ENCODE measurements around the gene RDX. TPM values are rescaled to one million over a fixed set of nuclear protein-coding genes. Genes with fewer than 3 reads are reported as not detected.

The RDX gene
- polyA plus RNA-seq, 4 donors: 120 to 177 (median 152) TPM

GRCh38 chr11:110176366-110177085, 119.9 kb downstream of the RDX start:
- DNase-seq (ENCODE audit: low read depth in 4 of 4, low spot score in 3 of 4): no peak

- no peak for DNase-seq (ENCODE audit: low read depth in 4 of 4, low spot score in 3 of 4)
Measured at GRCh38 chr11:110174645-110175310, 121.6 kb downstream of the RDX start.

GRCh38 chr11:110173811-110174644, 122.4 kb downstream of the RDX start:
- peak; percentile 41 to 65 (median 50) for DNase-seq (ENCODE audit: low read depth in 4 of 4, low spot score in 3 of 4)

GRCh38 chr11:110172468-110173065, 123.8 kb downstream of the RDX start:
- DNase-seq (ENCODE audit: low read depth in 4 of 4, low spot score in 3 of 4): no peak

- DNase-seq (ENCODE audit: low read depth in 4 of 4, low spot score in 3 of 4): no peak
Measured at GRCh38 chr11:110169738-110170137, 126.7 kb downstream of the RDX start.

- no peak for DNase-seq (ENCODE audit: low read depth in 4 of 4, low spot score in 3 of 4)
Measured at GRCh38 chr11:110168033-110168803, 128.2 kb downstream of the RDX start.

- no peak for DNase-seq (ENCODE audit: low read depth in 4 of 4, low spot score in 3 of 4)
Measured at GRCh38 chr11:110165039-110165925, 131.1 kb downstream of the RDX start.

GRCh38 chr11:110162216-110162615, 134.2 kb downstream of the RDX start:
- no peak for DNase-seq (ENCODE audit: low read depth in 4 of 4, low spot score in 3 of 4)

- no peak for DNase-seq (ENCODE audit: low read depth in 4 of 4, low spot score in 3 of 4)
Measured at GRCh38 chr11:110161061-110161460, 135.4 kb downstream of the RDX start.

GRCh38 chr11:110160437-110160836, 136.0 kb downstream of the RDX start:
- DNase-seq (ENCODE audit: low read depth in 4 of 4, low spot score in 3 of 4): no peak

- DNase-seq (ENCODE audit: low read depth in 4 of 4, low spot score in 3 of 4): no peak
Measured at GRCh38 chr11:110160016-110160415, 136.4 kb downstream of the RDX start.

GRCh38 chr11:110159476-110159875, 136.9 kb downstream of the RDX start:
- no peak for DNase-seq (ENCODE audit: low read depth in 4 of 4, low spot score in 3 of 4)

- DNase-seq (ENCODE audit: low read depth in 4 of 4, low spot score in 3 of 4): no peak
Measured at GRCh38 chr11:110158317-110159200, 137.9 kb downstream of the RDX start.

- no peak for DNase-seq (ENCODE audit: low read depth in 4 of 4, low spot score in 3 of 4)
Measured at GRCh38 chr11:110156503-110156902, 139.9 kb downstream of the RDX start.

GRCh38 chr11:110153474-110153873, 142.9 kb downstream of the RDX start:
- no peak for DNase-seq (ENCODE audit: low read depth in 4 of 4, low spot score in 3 of 4)

GRCh38 chr11:110152199-110152598, 144.2 kb downstream of the RDX start:
- no peak for DNase-seq (ENCODE audit: low read depth in 4 of 4, low spot score in 3 of 4)

- no peak for DNase-seq (ENCODE audit: low read depth in 4 of 4, low spot score in 3 of 4)
Measured at GRCh38 chr11:110148775-110149744, 147.4 kb downstream of the RDX start.

Data from right renal pelvis (tissue), 4 donors.